ENCODE results near the gene ACSL5. TPM values are rescaled to one million over a fixed set of nuclear protein-coding genes. Genes with fewer than 3 reads are reported as not detected.
A peak's percentile ranks its signal among the peaks of the same experiment; 100 is the strongest.

The ACSL5 gene, protein sequence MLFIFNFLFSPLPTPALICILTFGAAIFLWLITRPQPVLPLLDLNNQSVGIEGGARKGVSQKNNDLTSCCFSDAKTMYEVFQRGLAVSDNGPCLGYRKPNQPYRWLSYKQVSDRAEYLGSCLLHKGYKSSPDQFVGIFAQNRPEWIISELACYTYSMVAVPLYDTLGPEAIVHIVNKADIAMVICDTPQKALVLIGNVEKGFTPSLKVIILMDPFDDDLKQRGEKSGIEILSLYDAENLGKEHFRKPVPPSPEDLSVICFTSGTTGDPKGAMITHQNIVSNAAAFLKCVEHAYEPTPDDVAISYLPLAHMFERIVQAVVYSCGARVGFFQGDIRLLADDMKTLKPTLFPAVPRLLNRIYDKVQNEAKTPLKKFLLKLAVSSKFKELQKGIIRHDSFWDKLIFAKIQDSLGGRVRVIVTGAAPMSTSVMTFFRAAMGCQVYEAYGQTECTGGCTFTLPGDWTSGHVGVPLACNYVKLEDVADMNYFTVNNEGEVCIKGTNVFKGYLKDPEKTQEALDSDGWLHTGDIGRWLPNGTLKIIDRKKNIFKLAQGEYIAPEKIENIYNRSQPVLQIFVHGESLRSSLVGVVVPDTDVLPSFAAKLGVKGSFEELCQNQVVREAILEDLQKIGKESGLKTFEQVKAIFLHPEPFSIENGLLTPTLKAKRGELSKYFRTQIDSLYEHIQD
- total RNA-seq, result 10 to 100 TPM; 14.5 to 19.7 TPM

DNA sequence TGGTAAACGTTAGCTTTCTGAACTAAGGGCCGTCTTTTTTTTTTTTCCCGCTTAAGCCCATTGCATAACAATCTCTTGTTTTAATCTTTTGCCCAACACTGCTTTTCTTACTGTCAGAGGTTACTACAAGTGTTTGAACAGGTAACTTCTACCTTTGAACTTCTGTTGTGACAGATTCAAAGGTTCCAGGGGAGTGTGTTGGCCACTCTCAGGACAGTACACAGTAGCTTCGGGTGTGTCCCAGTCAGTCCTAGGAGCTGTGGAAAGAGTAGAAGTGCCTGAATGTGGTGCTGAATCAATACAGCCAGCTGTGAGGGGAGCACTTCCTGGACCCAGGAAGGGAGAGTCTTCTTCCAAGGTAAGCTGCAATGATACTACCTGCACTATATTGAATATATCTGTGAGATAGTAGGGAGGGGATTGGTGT, at the start of gene ACSL5:
TSS of gene ACSL5 (plus strand) at position 205 of the 427 bp plus-strand sequence. CDS start 20,831 bp downstream, outside the sequence.
- intact Hi-C loops (cut with DNase I), result no loop called here
- Histone ChIP-seq H3K27me3 (replicated peaks; ENCODE audit: insufficient read depth) (no peaks in the 10 kb centered on the region), H3K4me3 (no peak within 1 kb of the TSS), H3K27ac (no peak within 1 kb of the TSS), H3K4me1 (replicated peaks) (no peaks in the 10 kb centered on the region), H3K9me3 (no peaks in the 10 kb centered on the region), H3K36me3 (no peaks in the 10 kb centered on the region)
- TF ChIP-seq CTCF (IDR thresholded peaks at IDR 0.05), result no peak
- no peak for TF ChIP-seq POLR2AphosphoS5 (IDR thresholded peaks at IDR 0.05)
- TF ChIP-seq POLR2A (IDR thresholded peaks at IDR 0.05), result no peak
- WGBS, result 59% methylated on average over 4 of the region's 4 CpGs
- no peak for DNase-seq (ENCODE audit: low spot score)

- H3K9me3 ChIP-seq, result no peaks in the 10 kb centered on the region
- 88% methylated on average over 3 of the region's 3 CpGs for WGBS
- no peak for DNase-seq (ENCODE audit: low spot score)
- TF ChIP-seq POLR2A (IDR thresholded peaks at IDR 0.05) (no peak), POLR2AphosphoS5 (IDR thresholded peaks at IDR 0.05) (no peak), CTCF (IDR thresholded peaks at IDR 0.05) (no peak)
- H3K4me1 ChIP-seq (replicated peaks), result peaks cover 10% of the 10 kb centered on the region
- no peaks in the 10 kb centered on the region for H3K36me3 ChIP-seq
- H3K27me3 ChIP-seq (replicated peaks; ENCODE audit: insufficient read depth), result no peaks in the 10 kb centered on the region
- H3K4me3 ChIP-seq, result no peak overlapping the region
- H3K27ac ChIP-seq, result no peak overlapping the region
- intact Hi-C loops (cut with DNase I), result no loop called here
Observed at GRCh38 chr10:112327678-112328077, 46.2 kb upstream of the ACSL5 start.

GRCh38 chr10:112330162-112330561, 43.8 kb upstream of the ACSL5 start:
- Histone ChIP-seq H3K27ac (no peak overlapping the region), H3K4me1 (replicated peaks) (peaks cover 10% of the 10 kb centered on the region)
- WGBS, result 37% methylated on average over 4 of the region's 4 CpGs

GRCh38 chr10:112330607-112331160, 43.2 kb upstream of the ACSL5 start:
- intact Hi-C loops (cut with DNase I), result no loop called here
- no peaks in the 10 kb centered on the region for H3K36me3 ChIP-seq
- no peaks in the 10 kb centered on the region for H3K27me3 ChIP-seq (replicated peaks; ENCODE audit: insufficient read depth)
- no peaks in the 10 kb centered on the region for H3K9me3 ChIP-seq
- peaks cover 10% of the 10 kb centered on the region for H3K4me1 ChIP-seq (replicated peaks)
- no peak overlapping the region for H3K4me3 ChIP-seq
- 56% methylated on average over 1 of the region's 1 CpG for WGBS
- H3K27ac ChIP-seq, result peak overlapping the region in 1 of 2 donors; percentile 43
- TF ChIP-seq CTCF (IDR thresholded peaks at IDR 0.05), result no peak
- peak; percentile 49 for TF ChIP-seq POLR2AphosphoS5 (IDR thresholded peaks at IDR 0.05)
- DNase-seq (ENCODE audit: low spot score), result peak; percentile 31

More at GRCh38 chr10:112330162-112330561, 43.8 kb upstream of the ACSL5 start:
- Histone ChIP-seq H3K4me3 (no peak overlapping the region), H3K36me3 (no peaks in the 10 kb centered on the region), H3K9me3 (no peaks in the 10 kb centered on the region), H3K27me3 (replicated peaks; ENCODE audit: insufficient read depth) (no peaks in the 10 kb centered on the region)
- no peak for TF ChIP-seq POLR2A (IDR thresholded peaks at IDR 0.05)
- no peak for TF ChIP-seq POLR2AphosphoS5 (IDR thresholded peaks at IDR 0.05)
- no peak for TF ChIP-seq CTCF (IDR thresholded peaks at IDR 0.05)
- intact Hi-C loops (cut with DNase I), result no loop called here
- DNase-seq (ENCODE audit: low spot score), result peak; percentile 10

Measured in prostate gland (tissue), 2 donors.